Tibial nerve (tissue), 4 donors: ENCODE measurements around the gene PCSK5. TPM values are rescaled to one million over a fixed set of nuclear protein-coding genes. Genes with fewer than 3 reads are reported as not detected.
A peak's percentile ranks its signal among the peaks of the same experiment; 100 is the strongest.

ENCODE experiments used
- DNase-seq, 2 donors: peaks; one replicate each; pipeline ENCODE4 v3.0.0-alpha.2; 2019; ENCODE audit warnings: low spot score in 2 of 2
- H3K27ac ChIP-seq, 4 donors: fragments of 200-600 bp; sonication (generic) in 3 of 4; one replicate each; pipeline ENCODE4 v1.5.1; 2017 to 2019; ENCODE audit warnings: mild to moderate bottlenecking in 1 of 4
- H3K27me3 ChIP-seq, 2 donors: fragments of 200-600 bp; sonication (generic) in 1 of 2; one replicate each; pipeline versions ENCODE4 v1.5.1 to v1.6.0; 2017 to 2019
- H3K36me3 ChIP-seq, 3 donors: fragments of 200-600 bp; sonication (generic); one replicate each; pipeline ENCODE4 v1.5.1; 2018 to 2019
- H3K4me1 ChIP-seq, 4 donors: fragments of 200-600 bp; sonication (generic) in 3 of 4; one replicate each; pipeline ENCODE4 v1.5.1; 2017 to 2019
- H3K4me3 ChIP-seq, 4 donors: fragments of 200-600 bp; sonication (generic) in 3 of 4; one replicate each; pipeline ENCODE4 v1.5.1; 2017 to 2019; ENCODE audit warnings: mild to moderate bottlenecking in 1 of 4, moderate library complexity in 1 of 4
- H3K9me3 ChIP-seq, 4 donors: fragments of 200-600 bp; sonication (generic) in 3 of 4; one replicate each; pipeline ENCODE4 v1.5.1; 2017 to 2019
- EP300 ChIP-seq, 2 donors: sonication (generic); formaldehyde crosslinking; IDR thresholded peaks; one replicate each; pipeline ENCODE4 v1.6.1; 2017; ENCODE audit warnings: antibody characterized with exemption in 2 of 2, mild to moderate bottlenecking in 1 of 2
- POLR2A ChIP-seq, 2 donors: fragments of 450-650 bp; IDR thresholded peaks; one replicate each; pipeline ENCODE4 v1.6.1; 2017; ENCODE audit warnings: antibody characterized with exemption in 2 of 2, mild to moderate bottlenecking in 2 of 2, moderate library complexity in 2 of 2
- WGBS, 2 donors: methylation state at CpG; one replicate each; pipeline ENCODE4 v1.1.5; 2018; 5-methylcytosine and 5-hydroxymethylcytosine counted together
- total RNA-seq, 4 donors: library from RNA; depleted of rRNA; stranded (reverse); fragments of >200 nt; gene quantifications; one replicate each; pipeline ENCODE4 v1.1.0, GENCODE V29; 2016
- TF ChIP-seq, protein P1 (sequence below), 5 experiments: fragments of 200-600 bp in 3 of 5; fragments of 450-650 bp in 2 of 5; sonication (generic) in 3 of 5; IDR thresholded peaks; one replicate each; pipeline ENCODE4 v1.5.1; 2016 to 2019; ENCODE audit warnings: antibody characterized with exemption in 5 of 5, mild to moderate bottlenecking in 3 of 5, moderate library complexity in 2 of 5

Gene PCSK5
- total RNA-seq = 10 to 100 TPM; 12.5 to 32.7 (median 23.0) TPM

DNA sequence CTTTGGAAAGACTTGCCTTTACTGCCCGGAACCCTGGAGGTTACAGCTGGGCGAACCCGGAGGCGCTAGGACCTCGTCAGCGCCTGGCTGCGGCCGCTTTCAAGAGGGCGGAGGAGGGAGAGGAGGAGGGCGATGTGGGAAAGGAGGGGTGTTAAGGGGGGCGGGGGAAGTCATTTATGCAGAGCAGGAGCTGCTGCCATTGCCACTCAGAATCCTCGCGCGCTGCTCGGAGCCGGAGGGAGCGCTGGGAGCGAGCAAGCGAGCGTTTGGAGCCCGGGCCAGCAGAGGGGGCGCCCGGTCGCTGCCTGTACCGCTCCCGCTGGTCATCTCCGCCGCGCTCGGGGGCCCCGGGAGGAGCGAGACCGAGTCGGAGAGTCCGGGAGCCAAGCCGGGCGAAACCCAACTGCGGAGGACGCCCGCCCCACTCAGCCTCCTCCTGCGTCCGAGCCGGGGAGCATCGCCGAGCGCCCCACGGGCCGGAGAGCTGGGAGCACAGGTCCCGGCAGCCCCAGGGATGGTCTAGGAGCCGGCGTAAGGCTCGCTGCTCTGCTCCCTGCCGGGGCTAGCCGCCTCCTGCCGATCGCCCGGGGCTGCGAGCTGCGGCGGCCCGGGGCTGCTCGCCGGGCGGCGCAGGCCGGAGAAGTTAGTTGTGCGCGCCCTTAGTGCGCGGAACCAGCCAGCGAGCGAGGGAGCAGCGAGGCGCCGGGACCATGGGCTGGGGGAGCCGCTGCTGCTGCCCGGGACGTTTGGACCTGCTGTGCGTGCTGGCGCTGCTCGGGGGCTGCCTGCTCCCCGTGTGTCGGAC is at the start of gene PCSK5:
Gene PCSK5, plus strand, starts transcription at position 202 of the 805 bp plus-strand sequence. Its CDS starts 509 bp downstream, at position 711.
- Histone ChIP-seq H3K27me3 (no peaks in the 10 kb centered on the region), H3K9me3 (no peaks in the 10 kb centered on the region), H3K36me3 (no peaks in the 10 kb centered on the region), H3K27ac (peak within 1 kb of the TSS; percentile 79 to 92 (median 85)), H3K4me3 (peak within 1 kb of the TSS; percentile 68 to 97 (median 84)), H3K4me1 (peaks cover 0 to 46% (median 23%) of the 10 kb centered on the region in 4 donors)
- TF ChIP-seq POLR2A (IDR thresholded peaks at IDR 0.05) (peak; percentile 70 to 87), EP300 (IDR thresholded peaks at IDR 0.05) (peak in 1 of 2 donors; percentile 98)
- TF ChIP-seq, protein P1, sequence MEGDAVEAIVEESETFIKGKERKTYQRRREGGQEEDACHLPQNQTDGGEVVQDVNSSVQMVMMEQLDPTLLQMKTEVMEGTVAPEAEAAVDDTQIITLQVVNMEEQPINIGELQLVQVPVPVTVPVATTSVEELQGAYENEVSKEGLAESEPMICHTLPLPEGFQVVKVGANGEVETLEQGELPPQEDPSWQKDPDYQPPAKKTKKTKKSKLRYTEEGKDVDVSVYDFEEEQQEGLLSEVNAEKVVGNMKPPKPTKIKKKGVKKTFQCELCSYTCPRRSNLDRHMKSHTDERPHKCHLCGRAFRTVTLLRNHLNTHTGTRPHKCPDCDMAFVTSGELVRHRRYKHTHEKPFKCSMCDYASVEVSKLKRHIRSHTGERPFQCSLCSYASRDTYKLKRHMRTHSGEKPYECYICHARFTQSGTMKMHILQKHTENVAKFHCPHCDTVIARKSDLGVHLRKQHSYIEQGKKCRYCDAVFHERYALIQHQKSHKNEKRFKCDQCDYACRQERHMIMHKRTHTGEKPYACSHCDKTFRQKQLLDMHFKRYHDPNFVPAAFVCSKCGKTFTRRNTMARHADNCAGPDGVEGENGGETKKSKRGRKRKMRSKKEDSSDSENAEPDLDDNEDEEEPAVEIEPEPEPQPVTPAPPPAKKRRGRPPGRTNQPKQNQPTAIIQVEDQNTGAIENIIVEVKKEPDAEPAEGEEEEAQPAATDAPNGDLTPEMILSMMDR (IDR thresholded peaks at IDR 0.05) = peak in 4 of 5 experiments; percentile 34 to 53 (median 42)
- 0% methylated on average over 47 to 61 of the region's 83 CpGs for WGBS, 2 donors
- DNase-seq = peak; percentile 83 to 92

DNA sequence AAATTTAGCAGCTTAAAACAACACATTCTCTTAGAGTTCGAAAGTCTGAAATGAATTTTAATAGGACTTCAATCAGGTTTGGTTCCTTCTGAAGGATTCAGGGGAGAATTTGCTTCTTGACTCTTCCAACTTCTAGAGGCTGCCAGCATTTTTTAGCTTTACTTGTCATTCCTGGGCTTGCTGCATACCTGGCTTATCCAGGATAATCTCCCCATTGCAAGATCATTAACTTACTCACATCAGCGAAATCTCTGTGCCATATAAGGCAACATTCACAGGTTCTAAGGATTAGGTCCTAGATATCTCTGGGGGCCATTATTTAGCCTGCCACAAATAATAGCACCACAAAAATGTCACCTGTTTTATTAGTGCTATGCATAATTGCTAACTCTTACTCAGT is 46.2 kb upstream of the PCSK5 start:
- H3K9me3 ChIP-seq = peaks cover 0 to 6% (median 1%) of the 10 kb centered on the region in 4 donors
- H3K27ac ChIP-seq = no peak overlapping the region
- no peak for TF ChIP-seq EP300 (IDR thresholded peaks at IDR 0.05)
- TF ChIP-seq, protein P1 (IDR thresholded peaks at IDR 0.05) = no peak
- no peak for TF ChIP-seq POLR2A (IDR thresholded peaks at IDR 0.05)
- no peak overlapping the region for H3K4me3 ChIP-seq
- no peak for DNase-seq
- H3K36me3 ChIP-seq = no peaks in the 10 kb centered on the region
- 72 to 84% methylated on average over 2 of the region's 2 CpGs for WGBS, 2 donors
- no peaks in the 10 kb centered on the region for H3K27me3 ChIP-seq
- no peaks in the 10 kb centered on the region for H3K4me1 ChIP-seq

DNA sequence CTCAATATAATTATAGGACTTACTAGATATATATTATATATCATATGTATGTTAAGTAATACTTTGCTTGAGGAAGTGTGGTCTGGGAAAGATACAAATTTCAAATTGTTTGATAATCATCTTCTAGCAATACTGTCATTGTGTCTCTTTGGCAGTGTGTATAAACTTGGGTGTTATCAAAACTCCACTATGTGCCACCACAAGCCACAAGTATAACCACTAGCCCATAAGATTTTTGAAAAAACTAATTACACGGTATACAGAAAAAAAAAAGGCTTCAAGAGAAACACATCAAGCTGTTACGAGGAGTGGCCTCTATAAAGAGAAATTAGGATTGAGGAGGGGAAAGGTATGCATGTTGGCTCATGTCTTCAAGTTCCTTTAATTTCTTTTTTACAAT is 44.7 kb upstream of the PCSK5 start:
- Histone ChIP-seq H3K9me3 (peaks cover 0 to 6% (median 1%) of the 10 kb centered on the region in 4 donors), H3K36me3 (no peaks in the 10 kb centered on the region), H3K27ac (no peak overlapping the region), H3K27me3 (no peaks in the 10 kb centered on the region), H3K4me1 (no peaks in the 10 kb centered on the region), H3K4me3 (no peak overlapping the region)
- 82 to 86% methylated on average over 2 of the region's 2 CpGs for WGBS, 2 donors
- DNase-seq = no peak
- TF ChIP-seq POLR2A (IDR thresholded peaks at IDR 0.05) = no peak
- TF ChIP-seq EP300 (IDR thresholded peaks at IDR 0.05) = no peak
- TF ChIP-seq, protein P1 (IDR thresholded peaks at IDR 0.05) = no peak

DNA sequence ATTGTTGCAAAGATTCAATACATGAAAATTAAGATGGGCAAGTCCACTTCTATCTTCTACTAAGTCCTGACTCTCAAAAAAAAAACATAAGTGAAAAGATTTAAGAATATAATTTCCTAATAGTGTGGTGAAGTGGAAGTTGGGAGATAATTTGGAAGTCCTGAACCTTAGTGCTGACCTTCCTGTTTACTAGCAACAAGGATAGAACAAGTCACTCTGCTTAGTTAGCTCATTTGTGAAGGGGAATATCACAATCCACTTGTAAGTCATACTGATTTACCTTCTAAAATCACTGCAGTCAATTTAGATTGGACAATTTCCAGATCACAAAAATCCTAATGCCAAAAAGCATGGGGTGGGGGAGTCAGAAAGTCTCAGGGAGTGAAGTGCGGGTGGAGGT is 43.4 kb upstream of the PCSK5 start:
- Histone ChIP-seq H3K4me3 (no peak overlapping the region), H3K4me1 (no peaks in the 10 kb centered on the region), H3K27ac (no peak overlapping the region), H3K27me3 (no peaks in the 10 kb centered on the region), H3K9me3 (peaks cover 0 to 6% (median 1%) of the 10 kb centered on the region in 4 donors), H3K36me3 (no peaks in the 10 kb centered on the region)
- TF ChIP-seq, protein P1 (IDR thresholded peaks at IDR 0.05) = no peak
- TF ChIP-seq POLR2A (IDR thresholded peaks at IDR 0.05) (no peak), EP300 (IDR thresholded peaks at IDR 0.05) (no peak)
- no peak for DNase-seq
- 91 to 93% methylated on average over 1 of the region's 1 CpG for WGBS, 2 donors

DNA sequence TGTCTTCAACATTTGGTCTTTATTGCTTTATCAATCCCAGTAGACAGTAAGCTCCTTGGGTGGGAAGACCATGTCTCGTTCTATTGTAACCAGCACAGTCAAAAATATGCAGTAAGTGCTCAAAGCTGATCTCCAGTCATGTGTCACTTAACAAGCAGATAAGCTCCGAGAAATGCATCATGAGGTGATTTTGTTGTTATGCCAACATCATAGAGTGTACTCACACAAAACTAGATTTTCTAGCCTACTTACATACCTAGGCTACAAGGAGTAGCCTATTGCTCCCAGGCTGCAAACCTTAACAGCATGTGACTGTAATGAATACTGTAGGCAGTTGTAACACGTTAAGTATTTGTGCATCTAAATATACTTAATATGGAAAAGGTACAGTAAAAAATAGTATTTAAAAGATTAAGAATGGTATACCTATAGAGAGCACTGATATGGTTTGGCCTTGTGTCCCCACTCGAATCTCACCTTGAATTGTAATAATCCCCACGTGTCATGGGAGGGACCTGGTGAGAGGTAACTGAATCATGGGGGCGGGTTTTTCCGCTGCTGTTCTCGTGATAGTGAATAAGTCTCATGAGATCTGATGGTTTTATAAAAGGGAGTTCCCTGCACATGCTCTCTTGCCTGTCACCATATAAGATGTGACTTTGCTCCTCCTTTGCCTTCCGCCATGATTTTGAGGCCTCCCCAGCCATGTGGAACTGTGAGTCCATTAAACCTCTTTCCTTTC is 39.8 kb upstream of the PCSK5 start:
- DNase-seq = no peak
- WGBS, 2 donors = 92 to 93% methylated on average over 9 of the region's 9 CpGs

More for the DNA sequence above, 39.8 kb upstream of the PCSK5 start:
- Histone ChIP-seq H3K9me3 (no peaks in the 10 kb centered on the region), H3K27ac (no peak overlapping the region), H3K36me3 (no peaks in the 10 kb centered on the region), H3K4me1 (no peaks in the 10 kb centered on the region), H3K27me3 (no peaks in the 10 kb centered on the region), H3K4me3 (no peak overlapping the region)
- TF ChIP-seq, protein P1 (IDR thresholded peaks at IDR 0.05) = no peak
- TF ChIP-seq EP300 (IDR thresholded peaks at IDR 0.05) (no peak), POLR2A (IDR thresholded peaks at IDR 0.05) (no peak)
